HG03175 (cell line): ENCODE measurements around the gene WRNIP1.

ENCODE experiments used
- ATAC-seq: cut with Tn5 transposase; IDR thresholded peaks from one replicate; pipeline ENCODE4 v1.9.1; 2021; ENCODE audit warnings: mild to moderate bottlenecking, moderate library complexity; ENCODE audit not compliant: unreplicated experiment

Gene WRNIP1

GRCh38 chr6:2831392-2831791 is 66.2 kb downstream of the WRNIP1 start:
- no peak for ATAC-seq

DNA sequence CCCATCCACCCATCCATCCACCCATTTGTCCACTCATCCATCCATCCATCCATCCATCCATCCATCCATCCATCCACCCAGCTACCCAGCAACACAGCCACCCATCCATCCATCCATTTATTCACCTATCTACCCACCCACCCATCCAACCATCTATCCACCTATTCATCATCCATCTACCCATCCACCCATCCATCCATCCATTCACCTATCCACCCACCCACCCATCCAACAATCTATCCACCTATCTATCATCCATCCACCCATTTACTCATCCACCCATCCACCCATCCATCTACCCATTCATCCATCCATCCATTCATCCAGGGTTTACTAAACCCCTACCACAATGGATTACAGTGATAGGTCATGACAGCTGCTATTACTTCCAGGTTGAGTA is 69.1 kb downstream of the WRNIP1 start:
- ATAC-seq = no peak
